Sigmoid colon (tissue), 4 donors: ENCODE measurements around the gene SLC38A4.

Source experiments
- CTCF ChIP-seq, 4 experiments: fragments of 450-650 bp in 3 of 4; fragments of 200-600 bp in 1 of 4; IDR thresholded peaks; one replicate each; pipeline ENCODE4 v1.5.1; 2016 to 2019; ENCODE audit warnings: antibody characterized with exemption in 4 of 4, mild to moderate bottlenecking in 3 of 4, moderate library complexity in 2 of 4
- EP300 ChIP-seq, 4 donors: sonication (generic); formaldehyde crosslinking; IDR thresholded peaks; one replicate each; pipeline ENCODE4 v1.6.1; 2017; ENCODE audit warnings: antibody characterized with exemption in 4 of 4
- POLR2A ChIP-seq, 2 donors: fragments of 450-650 bp; IDR thresholded peaks; one replicate each; pipeline ENCODE4 v1.6.1; 2016; ENCODE audit warnings: antibody characterized with exemption in 2 of 2, mild to moderate bottlenecking in 2 of 2, moderate library complexity in 2 of 2
- POLR2AphosphoS5 ChIP-seq, 4 donors: sonication (generic); formaldehyde crosslinking; IDR thresholded peaks; one replicate each; pipeline ENCODE4 v1.6.1; 2017; ENCODE audit warnings: antibody characterized with exemption in 4 of 4

- TF ChIP-seq CTCF (IDR thresholded peaks at IDR 0.05): no peak
- no peak for TF ChIP-seq POLR2A (IDR thresholded peaks at IDR 0.05)
- no peak for TF ChIP-seq POLR2AphosphoS5 (IDR thresholded peaks at IDR 0.05)
- TF ChIP-seq EP300 (IDR thresholded peaks at IDR 0.05): no peak
Measured at GRCh38 chr12:46798648-46799047, 27.1 kb downstream of the SLC38A4 start.
